SJSA1 (cell line): Measurements from ENCODE around the gene FGGY. TPM values are rescaled to one million over a fixed set of nuclear protein-coding genes. Genes with fewer than 3 reads are reported as not detected.
"Not testable (repeated sequence)": the region's sequence is repeated elsewhere in the genome, so short reads cannot be mapped to it uniquely, and the experiment has no call there.

Experiments
- DNase-seq, 2 experiments: peaks; one replicate each; pipeline ENCODE4 v3.0.0-alpha.2; 2015 to 2020; ENCODE audit warnings: low spot score in 2 of 2, low read depth in 1 of 2
- H3K27ac ChIP-seq: fragments of 250-450 bp; sonication (Bioruptor Pico); 2 replicates; pipeline ENCODE4 v1.5.1; 2020; ENCODE audit warnings: mild to moderate bottlenecking, moderate library complexity
- H3K27me3 ChIP-seq: fragments of 250-450 bp; sonication (Bioruptor Pico); replicated peaks from 2 replicates; pipeline ENCODE4 v1.5.1; 2020; ENCODE audit warnings: mild to moderate bottlenecking, moderate library complexity
- H3K36me3 ChIP-seq: fragments of 250-450 bp; sonication (Bioruptor Pico); 2 replicates; pipeline ENCODE4 v1.5.1; 2020; ENCODE audit warnings: mild to moderate bottlenecking
- H3K4me1 ChIP-seq: fragments of 250-450 bp; sonication (Bioruptor Pico); replicated peaks from 2 replicates; pipeline ENCODE4 v1.6.1; 2021; ENCODE audit warnings: mild to moderate bottlenecking
- H3K4me3 ChIP-seq: fragments of 250-450 bp; sonication (Bioruptor Pico); 2 replicates; pipeline ENCODE4 v1.5.1; 2020; ENCODE audit warnings: mild to moderate bottlenecking
- H3K9me3 ChIP-seq: fragments of 250-450 bp; sonication (Bioruptor Pico); replicated peaks from 2 replicates; pipeline ENCODE4 v1.5.1; 2020; ENCODE audit warnings: mild to moderate bottlenecking
- total RNA-seq: library from RNA; depleted of rRNA; stranded (reverse); fragments of >200 nt; shearing (Covaris generic); gene quantifications from 2 replicates; pipeline ENCODE4 v1.2.3, GENCODE V29; 2014

The FGGY gene
- total RNA-seq, 1 experiment from 2014 or later = 9.0 TPM

DNA sequence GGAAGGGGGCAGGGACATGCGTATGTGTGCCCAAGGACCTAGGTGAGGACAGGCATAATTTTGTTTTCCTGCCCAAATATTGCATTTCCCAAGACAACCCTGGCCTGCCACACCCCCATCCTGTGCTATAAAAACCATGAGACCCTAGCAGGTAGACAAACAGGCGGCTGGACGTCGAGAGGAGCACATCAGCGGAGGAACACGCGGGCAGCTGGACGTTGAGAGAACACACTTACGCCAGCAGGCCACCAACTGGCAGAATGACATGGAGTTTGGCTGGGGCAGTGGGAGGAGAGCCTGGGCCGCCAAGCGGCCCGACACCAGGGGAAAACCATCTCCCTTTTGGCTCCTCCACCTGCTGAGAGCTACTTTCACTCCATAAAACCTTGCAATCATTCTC, 3.0 kb upstream of the FGGY start:
- H3K36me3 ChIP-seq = no peaks in the 10 kb centered on the region
- H3K4me1 ChIP-seq = peaks cover 15% of the 10 kb centered on the region
- H3K27ac ChIP-seq = no peak overlapping the region
- DNase-seq = no peak
- no peak overlapping the region for H3K4me3 ChIP-seq
- no peaks in the 10 kb centered on the region for H3K27me3 ChIP-seq
- H3K9me3 ChIP-seq = no peaks in the 10 kb centered on the region

- H3K4me1 ChIP-seq = peaks cover 15% of the 10 kb centered on the region
- H3K36me3 ChIP-seq = no peaks in the 10 kb centered on the region
- no peak overlapping the region for H3K4me3 ChIP-seq
- H3K27ac ChIP-seq = no peak overlapping the region
- no peak for DNase-seq
- H3K27me3 ChIP-seq = no peaks in the 10 kb centered on the region
- H3K9me3 ChIP-seq = no peaks in the 10 kb centered on the region
Observed at GRCh38 chr1:59294423-59294822, 2.5 kb upstream of the FGGY start.

DNA sequence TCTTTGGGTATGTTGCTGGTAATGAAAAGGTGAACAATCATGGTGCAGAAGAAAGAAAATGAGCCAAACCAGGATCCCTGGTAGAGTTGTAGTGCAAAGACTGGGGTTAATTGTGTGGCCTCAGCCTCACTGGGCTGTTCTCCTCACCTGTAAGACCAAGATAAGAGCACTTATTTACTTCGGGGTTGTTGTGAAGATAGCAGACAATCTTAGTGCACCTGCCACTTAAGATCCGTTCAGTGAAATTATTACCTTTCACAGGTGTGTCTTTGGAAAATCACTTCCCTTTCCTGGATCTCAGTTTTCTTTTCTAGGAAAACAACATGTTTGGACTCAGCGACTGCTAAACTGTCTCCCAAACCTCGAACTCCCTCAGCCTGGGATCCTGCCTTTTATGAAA, 1.3 kb upstream of the FGGY start:
- H3K27me3 ChIP-seq = no peaks in the 10 kb centered on the region
- H3K27ac ChIP-seq = no peak overlapping the region; the same call in 1 of the 2 replicates
- no peak for DNase-seq
- peaks cover 15% of the 10 kb centered on the region for H3K4me1 ChIP-seq
- H3K4me3 ChIP-seq = peak overlapping the region; percentile 45
- no peaks in the 10 kb centered on the region for H3K9me3 ChIP-seq
- H3K36me3 ChIP-seq = no peaks in the 10 kb centered on the region

- Histone ChIP-seq H3K4me1 (peaks cover 15% of the 10 kb centered on the region), H3K36me3 (no peaks in the 10 kb centered on the region), H3K4me3 (no peak overlapping the region), H3K27ac (no peak overlapping the region), H3K27me3 (no peaks in the 10 kb centered on the region), H3K9me3 (no peaks in the 10 kb centered on the region; the same call in 1 of the 2 replicates)
- DNase-seq = no peak
Observed at GRCh38 chr1:59298026-59298583, 1.2 kb downstream of the FGGY start.

DNA sequence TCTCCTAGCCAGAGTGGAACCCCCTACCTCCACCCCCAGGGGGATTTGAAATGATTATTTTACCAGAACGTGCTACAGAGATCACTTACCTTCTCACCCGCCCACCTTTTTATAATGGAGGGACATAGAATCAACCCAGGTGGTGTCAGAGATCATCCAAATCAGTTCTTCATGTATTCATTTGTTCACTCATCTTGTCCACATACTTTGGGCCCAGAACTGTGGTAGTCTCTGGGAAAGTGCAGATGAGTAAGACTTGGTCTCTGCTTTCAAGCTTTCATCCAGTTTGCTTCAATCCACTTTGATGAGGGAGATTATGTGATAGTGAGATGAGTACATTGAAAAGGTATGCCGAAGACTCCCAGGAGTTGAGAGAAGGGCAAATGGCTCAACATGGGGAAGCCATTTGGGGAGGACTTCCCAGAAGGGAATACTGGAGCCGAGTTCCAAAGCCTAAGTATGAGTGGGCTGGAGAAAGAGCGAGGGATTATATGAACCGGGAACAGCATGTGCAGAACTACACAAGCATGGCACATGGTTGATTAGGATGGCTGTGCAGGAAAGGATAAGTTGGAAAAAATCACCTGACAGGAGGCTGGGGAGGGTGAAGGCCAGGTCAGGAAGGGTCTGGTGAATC, 1.9 kb downstream of the FGGY start:
- peaks cover 15% of the 10 kb centered on the region for H3K4me1 ChIP-seq
- no peak for DNase-seq
- H3K9me3 ChIP-seq = no peaks in the 10 kb centered on the region; the same call in 1 of the 2 replicates
- no peaks in the 10 kb centered on the region for H3K36me3 ChIP-seq
- H3K27me3 ChIP-seq = no peaks in the 10 kb centered on the region
- no peak overlapping the region for H3K4me3 ChIP-seq
- no peak overlapping the region for H3K27ac ChIP-seq

GRCh38 chr1:59299670-59300069, 2.8 kb downstream of the FGGY start:
- H3K27me3 ChIP-seq, H3K9me3 ChIP-seq, H3K27ac ChIP-seq, H3K36me3 ChIP-seq, DNase-seq, H3K4me3 ChIP-seq: not testable (repeated sequence)
- peaks cover 15% of the 10 kb centered on the region for H3K4me1 ChIP-seq

DNA sequence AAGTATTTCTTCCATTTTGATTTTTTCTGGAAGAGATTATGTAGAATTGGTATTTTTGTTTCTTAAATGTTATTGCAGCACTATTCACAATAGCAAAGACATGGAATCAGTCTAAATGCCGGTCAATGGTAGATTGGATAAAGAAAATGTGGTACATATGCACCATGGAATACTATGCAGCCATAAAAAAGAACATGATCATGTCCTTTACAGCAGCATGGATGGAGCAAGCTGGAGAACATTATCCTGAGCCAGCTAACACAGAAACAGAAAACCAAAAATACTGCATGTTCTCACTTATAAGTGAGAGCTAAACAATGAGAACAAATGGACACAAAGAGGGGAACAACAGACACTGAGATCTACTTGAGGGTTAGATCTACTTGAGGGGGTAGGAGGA, 5.4 kb downstream of the FGGY start:
- Histone ChIP-seq H3K27ac (no peak overlapping the region), H3K36me3 (no peaks in the 10 kb centered on the region), H3K9me3 (no peaks in the 10 kb centered on the region; the same call in 1 of the 2 replicates), H3K4me1 (peaks cover 8% of the 10 kb centered on the region), H3K4me3 (no peak overlapping the region), H3K27me3 (no peaks in the 10 kb centered on the region)
- no peak for DNase-seq

GRCh38 chr1:59302871-59303270, 6.0 kb downstream of the FGGY start:
- H3K9me3 ChIP-seq = no peaks in the 10 kb centered on the region; the same call in 1 of the 2 replicates
- H3K4me1 ChIP-seq = peaks cover 2% of the 10 kb centered on the region
- no peak for DNase-seq
- H3K36me3 ChIP-seq = no peaks in the 10 kb centered on the region
- H3K27ac ChIP-seq = no peak overlapping the region
- H3K27me3 ChIP-seq = no peaks in the 10 kb centered on the region
- H3K4me3 ChIP-seq = no peak overlapping the region

- Histone ChIP-seq H3K27ac (no peak overlapping the region), H3K4me1 (no peaks in the 10 kb centered on the region), H3K9me3 (no peaks in the 10 kb centered on the region; the same call in 1 of the 2 replicates), H3K4me3 (no peak overlapping the region), H3K27me3 (no peaks in the 10 kb centered on the region), H3K36me3 (no peaks in the 10 kb centered on the region)
- DNase-seq = no peak
Observed at GRCh38 chr1:59305188-59305587, 8.3 kb downstream of the FGGY start.

DNA sequence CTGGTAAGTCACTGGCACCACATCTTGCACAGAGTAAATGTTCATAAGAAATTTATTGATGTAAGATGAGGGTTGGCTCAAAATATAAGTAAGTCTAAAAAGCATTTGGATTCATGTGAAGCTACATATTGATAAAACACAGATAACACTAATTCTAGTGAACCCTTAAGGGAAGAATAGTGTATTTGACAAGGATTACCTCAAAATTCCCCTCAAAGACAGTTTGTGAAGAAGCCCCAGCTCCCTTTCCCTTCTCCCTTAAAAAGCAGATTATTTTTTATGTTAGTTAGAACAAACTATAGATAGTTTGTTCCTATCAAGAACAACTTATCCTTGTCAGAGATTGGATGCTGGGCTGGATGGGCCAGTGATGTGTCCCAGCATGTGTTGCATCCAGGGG, 10.7 kb downstream of the FGGY start:
- Histone ChIP-seq H3K4me3 (no peak overlapping the region), H3K4me1 (no peaks in the 10 kb centered on the region), H3K9me3 (no peaks in the 10 kb centered on the region), H3K27me3 (no peaks in the 10 kb centered on the region), H3K36me3 (no peaks in the 10 kb centered on the region), H3K27ac (no peak overlapping the region)
- DNase-seq = no peak

DNA sequence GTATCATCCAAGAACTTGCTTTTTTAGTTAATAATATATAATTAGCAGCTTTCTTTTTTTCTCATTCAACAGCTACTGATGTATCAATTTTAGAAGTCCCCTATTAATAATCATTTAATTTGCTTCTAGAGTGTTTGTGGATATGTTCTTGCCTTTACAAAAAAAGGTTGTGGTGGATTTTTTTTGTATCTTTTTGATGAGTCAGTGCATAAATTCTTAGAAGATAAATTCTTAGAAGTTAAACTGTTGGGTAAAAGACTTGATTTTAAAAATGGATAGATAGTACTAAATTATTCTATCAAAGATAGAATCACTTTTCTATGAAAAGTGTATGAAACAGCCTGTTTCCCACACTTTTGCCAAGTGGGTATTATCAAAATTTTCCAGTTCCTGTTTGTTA, 11.9 kb downstream of the FGGY start:
- no peak for DNase-seq
- H3K27ac ChIP-seq = no peak overlapping the region
- no peaks in the 10 kb centered on the region for H3K36me3 ChIP-seq
- no peaks in the 10 kb centered on the region for H3K9me3 ChIP-seq
- H3K4me3 ChIP-seq = no peak overlapping the region
- H3K4me1 ChIP-seq = no peaks in the 10 kb centered on the region
- H3K27me3 ChIP-seq = no peaks in the 10 kb centered on the region

- H3K36me3 ChIP-seq = no peaks in the 10 kb centered on the region
- H3K9me3 ChIP-seq = no peaks in the 10 kb centered on the region
- no peak overlapping the region for H3K27ac ChIP-seq
- no peak for DNase-seq
- no peaks in the 10 kb centered on the region for H3K27me3 ChIP-seq
- no peak overlapping the region for H3K4me3 ChIP-seq
- no peaks in the 10 kb centered on the region for H3K4me1 ChIP-seq
Observed at GRCh38 chr1:59309392-59309791, 12.5 kb downstream of the FGGY start.

DNA sequence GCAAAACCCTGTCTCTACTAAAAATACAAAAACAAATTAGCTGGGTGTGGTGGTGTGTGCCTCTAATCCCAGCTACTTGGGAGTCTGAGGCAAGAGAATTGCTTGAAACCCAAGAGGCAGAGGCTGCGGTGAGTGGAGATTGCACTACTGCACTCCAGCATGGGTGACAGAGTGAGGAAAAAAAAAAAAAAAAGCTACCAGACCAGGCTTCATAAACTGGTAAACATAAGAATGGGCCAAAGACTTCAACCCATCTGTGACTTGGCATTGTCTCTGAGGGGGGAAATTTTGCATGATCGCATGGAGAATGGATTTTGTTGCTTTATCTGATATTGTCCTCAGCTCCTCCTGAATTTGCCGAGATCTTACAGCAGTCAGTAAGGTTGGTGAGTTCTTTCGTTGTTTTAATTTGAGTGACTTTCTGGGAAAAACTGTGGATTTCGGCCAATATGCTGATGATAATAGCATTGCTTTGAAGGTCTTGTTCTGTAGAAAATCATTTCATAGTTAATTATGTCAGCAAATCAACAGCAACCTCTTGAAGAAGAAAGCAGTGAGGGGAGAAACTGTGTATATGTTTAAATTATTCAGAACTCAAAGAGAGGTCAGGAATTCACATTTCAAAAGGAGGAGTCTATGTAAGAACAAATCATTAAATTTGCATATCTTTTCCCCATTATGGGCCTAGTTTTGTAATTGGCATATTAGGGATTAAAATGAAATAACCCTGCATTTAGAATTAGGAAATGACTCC, 13.1 kb downstream of the FGGY start:
- no peaks in the 10 kb centered on the region for H3K4me1 ChIP-seq
- no peak overlapping the region for H3K4me3 ChIP-seq
- H3K36me3 ChIP-seq = no peaks in the 10 kb centered on the region
- no peak overlapping the region for H3K27ac ChIP-seq
- no peaks in the 10 kb centered on the region for H3K9me3 ChIP-seq
- no peaks in the 10 kb centered on the region for H3K27me3 ChIP-seq
- DNase-seq = no peak

DNA sequence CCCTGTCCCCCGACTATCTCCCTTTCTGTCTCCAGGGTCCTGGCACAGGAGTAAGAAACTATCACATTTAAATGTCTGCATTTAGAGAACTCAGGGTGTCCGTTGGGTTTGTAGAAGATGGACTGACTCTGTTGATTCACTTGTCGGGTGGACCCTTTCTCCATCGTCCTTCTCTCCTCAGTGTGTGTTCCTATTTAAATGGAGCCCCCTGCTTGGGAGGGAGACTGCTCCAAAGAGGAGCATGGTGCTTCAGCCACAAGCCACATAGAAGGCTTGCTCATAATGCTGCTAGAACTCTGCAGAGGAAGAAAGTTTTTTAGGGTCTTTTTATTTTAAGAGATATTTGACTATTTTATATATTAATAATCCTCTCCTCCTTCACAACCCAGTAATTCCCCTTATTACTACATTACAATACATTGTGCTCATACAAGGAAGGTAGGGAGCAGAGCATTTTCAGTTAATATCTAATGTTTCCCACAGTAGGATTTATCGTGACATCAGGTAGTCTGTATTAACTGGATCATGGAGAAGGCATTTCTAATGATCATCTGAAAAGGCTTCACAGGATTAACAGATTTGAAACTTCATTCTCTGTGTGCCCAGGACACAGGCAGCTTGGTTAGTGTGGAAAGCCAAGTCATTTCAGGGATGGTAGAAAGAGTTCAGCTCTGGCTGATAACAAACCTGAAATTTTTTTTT, 13.8 kb downstream of the FGGY start:
- H3K9me3 ChIP-seq = no peaks in the 10 kb centered on the region
- H3K4me3 ChIP-seq = no peak overlapping the region
- H3K4me1 ChIP-seq = no peaks in the 10 kb centered on the region
- DNase-seq = no peak
- H3K27ac ChIP-seq = no peak overlapping the region
- no peaks in the 10 kb centered on the region for H3K36me3 ChIP-seq
- H3K27me3 ChIP-seq = no peaks in the 10 kb centered on the region
